ENCODE results near the gene FBLN1. TPM values are rescaled to one million over a fixed set of nuclear protein-coding genes. Genes with fewer than 3 reads are reported as not detected.

FBLN1 gene
- total RNA-seq, 1 donor, result 0.10 TPM

DNA sequence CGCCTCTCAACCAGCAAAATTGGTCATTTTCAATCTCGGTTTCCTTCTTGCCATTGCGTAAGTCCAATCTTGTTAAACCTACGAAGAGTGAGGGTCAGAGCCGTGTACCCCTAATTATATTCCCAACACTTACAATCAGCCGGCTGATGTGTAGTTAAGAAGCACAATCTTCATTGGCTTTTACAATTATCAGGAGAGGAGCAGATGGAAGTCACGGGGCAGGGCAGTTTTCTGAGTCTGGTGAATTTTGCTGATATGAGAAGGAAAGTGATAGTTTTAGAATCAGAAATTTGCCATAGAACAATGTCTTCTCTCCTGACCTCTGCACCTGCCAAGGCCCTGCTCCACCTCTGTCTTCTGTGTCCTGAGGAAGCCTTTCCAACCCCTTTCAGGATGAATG lies 134.0 kb downstream of the FBLN1 start:
- peaks cover 19% of the 10 kb centered on the region for H3K4me1 ChIP-seq (ENCODE audit: insufficient read depth, low read length)
- peaks cover 15% of the 10 kb centered on the region for H3K27me3 ChIP-seq (ENCODE audit: insufficient read depth, low read length)
- no peaks in the 10 kb centered on the region for H3K9me3 ChIP-seq (ENCODE audit: low read depth, low read length)
- H3K4me3 ChIP-seq (ENCODE audit: low read length), result no peak overlapping the region

GRCh38 chr22:45638197-45638596 lies 135.5 kb downstream of the FBLN1 start:
- Histone ChIP-seq H3K4me3 (ENCODE audit: low read length) (no peak overlapping the region), H3K9me3 (ENCODE audit: low read depth, low read length) (no peaks in the 10 kb centered on the region)

DNA sequence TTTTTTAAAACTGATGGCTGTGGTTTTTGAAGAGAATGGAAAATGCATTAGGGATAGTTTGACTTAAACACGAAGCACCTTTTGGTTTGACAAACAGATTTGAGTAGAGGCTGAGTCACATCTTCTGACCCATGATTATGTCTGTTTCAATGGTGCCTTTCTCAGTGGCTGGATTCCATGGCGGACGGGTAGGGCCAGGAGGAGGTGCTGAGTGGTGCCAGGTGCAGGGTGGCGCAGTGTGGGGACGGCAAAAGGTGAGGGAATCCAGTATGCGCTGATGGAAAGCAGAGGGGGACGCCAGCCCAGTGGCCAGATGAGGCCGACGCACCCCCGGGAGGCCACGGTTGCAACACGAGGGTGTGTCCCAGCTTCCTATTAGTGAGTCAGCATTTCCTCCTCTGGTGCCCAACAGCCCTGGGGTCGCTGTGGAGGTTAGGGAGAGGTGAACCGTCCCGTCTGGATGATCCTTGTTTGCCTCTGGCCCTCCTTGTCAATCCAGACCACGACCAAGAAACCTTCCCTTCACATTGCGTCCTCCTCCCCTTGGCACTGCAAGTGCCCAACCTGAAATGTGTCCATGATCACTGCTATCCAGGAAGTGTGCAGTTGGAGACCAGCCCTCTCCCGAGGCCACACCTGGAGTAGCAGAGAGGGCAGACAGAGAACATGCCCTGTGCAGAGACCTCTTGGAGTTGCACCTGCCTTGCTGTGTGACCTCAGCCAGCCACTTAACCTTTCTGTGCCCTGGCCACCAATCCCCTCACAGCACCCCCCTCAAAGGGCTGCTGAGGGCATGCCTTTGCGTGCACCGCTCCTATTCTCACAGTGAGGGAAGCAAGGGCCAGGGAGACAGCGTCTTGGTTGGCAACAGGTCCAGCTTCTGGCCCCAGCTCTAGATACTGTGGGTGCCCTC lies 136.4 kb downstream of the FBLN1 start:
- Histone ChIP-seq H3K27me3 (ENCODE audit: insufficient read depth, low read length) (peaks cover 6% of the 10 kb centered on the region), H3K4me1 (ENCODE audit: insufficient read depth, low read length) (peaks cover 19% of the 10 kb centered on the region), H3K9me3 (ENCODE audit: low read depth, low read length) (no peaks in the 10 kb centered on the region), H3K4me3 (ENCODE audit: low read length) (no peak overlapping the region)

More at GRCh38 chr22:45638197-45638596, 135.5 kb downstream of the FBLN1 start:
- peaks cover 7% of the 10 kb centered on the region for H3K27me3 ChIP-seq (ENCODE audit: insufficient read depth, low read length)
- H3K4me1 ChIP-seq (ENCODE audit: insufficient read depth, low read length), result peaks cover 19% of the 10 kb centered on the region

DNA sequence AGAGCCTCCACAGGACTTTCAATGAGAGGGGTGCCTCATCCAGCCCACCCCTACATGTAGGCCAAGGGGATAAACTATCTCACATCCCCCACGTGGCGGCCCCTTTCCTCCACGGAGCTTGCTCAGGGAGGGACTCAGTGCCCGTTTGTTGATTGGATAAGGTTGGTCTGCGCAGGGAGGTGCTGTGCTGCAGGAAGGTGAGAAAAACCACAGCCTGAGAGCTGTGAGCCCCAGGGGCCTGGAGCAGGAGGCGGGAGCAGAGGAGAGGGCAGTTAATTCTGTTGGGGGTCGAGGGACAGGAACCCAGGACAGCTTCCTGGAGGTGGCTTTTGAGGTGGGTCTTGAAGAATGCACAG lies 137.0 kb downstream of the FBLN1 start:
- H3K9me3 ChIP-seq (ENCODE audit: low read depth, low read length), result no peaks in the 10 kb centered on the region
- no peak overlapping the region for H3K4me3 ChIP-seq (ENCODE audit: low read length)
- H3K4me1 ChIP-seq (ENCODE audit: insufficient read depth, low read length), result peaks cover 19% of the 10 kb centered on the region
- H3K27me3 ChIP-seq (ENCODE audit: insufficient read depth, low read length), result peaks cover 12% of the 10 kb centered on the region

- Histone ChIP-seq H3K9me3 (ENCODE audit: low read depth, low read length) (no peaks in the 10 kb centered on the region), H3K4me3 (ENCODE audit: low read length) (no peak overlapping the region), H3K27me3 (ENCODE audit: insufficient read depth, low read length) (peaks cover 16% of the 10 kb centered on the region), H3K4me1 (ENCODE audit: insufficient read depth, low read length) (peaks cover 22% of the 10 kb centered on the region)
Observed at GRCh38 chr22:45640291-45640940, 137.7 kb downstream of the FBLN1 start.

- Histone ChIP-seq H3K4me3 (ENCODE audit: low read length) (no peak overlapping the region), H3K9me3 (ENCODE audit: low read depth, low read length) (no peaks in the 10 kb centered on the region), H3K27me3 (ENCODE audit: insufficient read depth, low read length) (peaks cover 19% of the 10 kb centered on the region), H3K4me1 (ENCODE audit: insufficient read depth, low read length) (peaks cover 25% of the 10 kb centered on the region)
Observed at GRCh38 chr22:45640941-45641621, 138.4 kb downstream of the FBLN1 start.

- Histone ChIP-seq H3K9me3 (ENCODE audit: low read depth, low read length) (no peaks in the 10 kb centered on the region), H3K4me1 (ENCODE audit: insufficient read depth, low read length) (peaks cover 25% of the 10 kb centered on the region), H3K4me3 (ENCODE audit: low read length) (no peak overlapping the region), H3K27me3 (ENCODE audit: insufficient read depth, low read length) (peaks cover 19% of the 10 kb centered on the region)
Observed at GRCh38 chr22:45642986-45643385, 140.3 kb downstream of the FBLN1 start.

- Histone ChIP-seq H3K27me3 (ENCODE audit: insufficient read depth, low read length) (peaks cover 19% of the 10 kb centered on the region), H3K4me1 (ENCODE audit: insufficient read depth, low read length) (peaks cover 10% of the 10 kb centered on the region), H3K4me3 (ENCODE audit: low read length) (no peak overlapping the region), H3K9me3 (ENCODE audit: low read depth, low read length) (no peaks in the 10 kb centered on the region)
Observed at GRCh38 chr22:45644714-45645113, 142.0 kb downstream of the FBLN1 start.

DNA sequence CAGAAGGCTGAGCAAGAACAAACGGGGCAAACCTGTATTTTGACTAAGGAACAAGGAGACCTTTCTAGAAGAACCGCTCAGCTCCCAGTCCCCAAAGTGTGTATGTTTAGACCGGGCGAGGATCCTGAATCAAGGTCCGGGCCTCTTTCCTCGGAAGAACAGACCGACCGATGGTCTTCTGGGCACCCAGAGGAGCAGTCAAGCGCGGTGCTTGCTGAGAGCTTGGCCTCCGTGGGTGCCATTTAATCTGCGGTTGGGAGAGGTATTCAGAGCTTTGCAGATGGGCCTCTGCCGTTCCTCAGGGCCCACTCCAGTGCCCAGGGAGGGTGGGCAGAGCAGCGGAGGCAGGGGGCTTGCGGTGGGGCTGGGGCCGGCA lies 142.5 kb downstream of the FBLN1 start:
- Histone ChIP-seq H3K27me3 (ENCODE audit: insufficient read depth, low read length) (peaks cover 19% of the 10 kb centered on the region), H3K9me3 (ENCODE audit: low read depth, low read length) (no peaks in the 10 kb centered on the region), H3K4me3 (ENCODE audit: low read length) (no peak overlapping the region), H3K4me1 (ENCODE audit: insufficient read depth, low read length) (peaks cover 6% of the 10 kb centered on the region)

DNA sequence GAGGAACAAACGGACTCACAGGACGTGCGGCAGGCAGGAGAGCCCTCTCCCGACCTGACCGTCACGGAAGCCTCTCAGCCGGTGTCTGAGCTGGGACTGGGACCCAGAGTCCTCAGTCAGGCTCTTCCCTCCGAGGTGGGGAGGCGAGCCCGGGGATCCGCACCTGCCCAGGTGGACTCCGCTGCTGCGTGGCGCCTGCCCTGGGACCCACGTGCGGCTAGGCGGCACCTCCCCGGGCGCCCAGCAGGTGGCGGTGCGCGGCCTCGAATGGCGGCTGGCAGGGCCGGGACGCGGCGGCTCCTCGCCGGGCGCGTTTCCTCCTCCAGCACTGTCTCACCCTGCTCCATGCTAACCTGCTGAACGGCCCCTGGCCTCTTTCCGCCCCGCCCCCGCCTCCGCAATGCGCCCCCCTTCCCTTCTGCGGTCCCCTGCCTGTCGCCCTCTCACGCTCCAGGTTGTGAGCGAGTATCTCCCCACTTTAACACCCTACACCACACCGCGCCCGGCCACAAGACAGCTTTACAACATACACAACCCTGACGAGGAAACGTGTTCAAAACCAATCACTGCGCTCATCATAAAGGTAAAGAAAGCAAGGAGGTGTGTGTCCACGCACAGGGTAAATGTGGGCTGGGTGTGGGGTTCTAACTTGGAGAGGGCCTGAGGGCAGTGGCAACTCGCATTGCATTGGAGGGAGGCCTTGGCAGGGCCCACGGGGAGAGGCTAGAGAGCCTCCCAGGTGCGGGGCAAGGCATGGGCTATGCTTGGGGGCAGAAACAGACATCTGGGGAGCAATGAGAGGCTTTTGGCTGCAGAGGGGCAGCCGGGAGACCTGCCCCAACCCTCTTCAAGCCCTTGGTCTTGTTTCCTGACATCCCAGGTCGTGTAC lies 143.1 kb downstream of the FBLN1 start:
- Histone ChIP-seq H3K27me3 (ENCODE audit: insufficient read depth, low read length) (peaks cover 19% of the 10 kb centered on the region), H3K4me3 (ENCODE audit: low read length) (no peak overlapping the region), H3K9me3 (ENCODE audit: low read depth, low read length) (no peaks in the 10 kb centered on the region), H3K4me1 (ENCODE audit: insufficient read depth, low read length) (peaks cover 6% of the 10 kb centered on the region)

- no peaks in the 10 kb centered on the region for H3K9me3 ChIP-seq (ENCODE audit: low read depth, low read length)
- H3K4me3 ChIP-seq (ENCODE audit: low read length), result no peak overlapping the region
- H3K27me3 ChIP-seq (ENCODE audit: insufficient read depth, low read length), result peaks cover 13% of the 10 kb centered on the region
Observed at GRCh38 chr22:45647532-45648225, 145.0 kb downstream of the FBLN1 start.

DNA sequence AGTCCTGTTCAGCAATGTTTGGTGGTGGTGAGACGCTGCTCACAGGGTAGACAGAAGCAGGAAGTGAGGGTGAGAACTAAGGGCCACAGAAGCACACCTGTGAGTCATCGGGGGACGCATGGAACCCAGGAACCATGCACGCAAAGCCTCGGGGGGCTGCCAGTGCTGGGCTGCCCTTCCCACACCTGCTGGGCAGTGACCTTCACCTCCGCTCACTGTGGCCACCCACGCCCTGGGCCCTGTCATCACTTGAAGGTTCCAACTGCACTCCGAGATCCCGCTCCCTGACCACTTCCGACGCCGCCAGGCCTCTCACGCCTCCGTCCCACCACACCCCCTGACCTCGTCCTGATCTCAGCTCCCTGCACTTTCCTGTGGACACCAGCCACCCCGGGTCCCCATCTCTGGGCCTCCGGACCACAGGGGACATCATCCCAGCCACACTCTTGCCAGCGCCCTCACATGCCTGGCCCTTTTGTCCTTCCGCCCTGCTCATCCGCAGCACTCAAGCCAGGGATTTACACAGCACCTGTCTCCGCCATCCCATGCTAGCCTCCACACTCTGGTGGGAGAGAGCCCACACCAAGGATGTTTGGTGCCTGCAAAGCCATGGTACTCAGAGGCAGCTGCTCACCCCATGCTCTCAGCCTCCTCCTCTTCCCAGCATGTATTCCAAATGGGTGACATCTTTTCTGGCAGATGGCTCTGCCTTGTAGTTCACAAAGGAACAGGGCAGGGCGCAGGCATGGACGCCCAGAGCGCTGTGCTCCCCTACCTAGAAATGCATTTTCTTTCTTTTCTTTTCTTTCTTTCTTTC lies 145.8 kb downstream of the FBLN1 start:
- peaks cover 6% of the 10 kb centered on the region for H3K4me1 ChIP-seq (ENCODE audit: insufficient read depth, low read length)
- H3K9me3 ChIP-seq (ENCODE audit: low read depth, low read length), result no peaks in the 10 kb centered on the region
- H3K27me3 ChIP-seq (ENCODE audit: insufficient read depth, low read length), result peaks cover 13% of the 10 kb centered on the region
- no peak overlapping the region for H3K4me3 ChIP-seq (ENCODE audit: low read length)

More at GRCh38 chr22:45647532-45648225, 145.0 kb downstream of the FBLN1 start:
- H3K4me1 ChIP-seq (ENCODE audit: insufficient read depth, low read length), result peaks cover 6% of the 10 kb centered on the region

DNA sequence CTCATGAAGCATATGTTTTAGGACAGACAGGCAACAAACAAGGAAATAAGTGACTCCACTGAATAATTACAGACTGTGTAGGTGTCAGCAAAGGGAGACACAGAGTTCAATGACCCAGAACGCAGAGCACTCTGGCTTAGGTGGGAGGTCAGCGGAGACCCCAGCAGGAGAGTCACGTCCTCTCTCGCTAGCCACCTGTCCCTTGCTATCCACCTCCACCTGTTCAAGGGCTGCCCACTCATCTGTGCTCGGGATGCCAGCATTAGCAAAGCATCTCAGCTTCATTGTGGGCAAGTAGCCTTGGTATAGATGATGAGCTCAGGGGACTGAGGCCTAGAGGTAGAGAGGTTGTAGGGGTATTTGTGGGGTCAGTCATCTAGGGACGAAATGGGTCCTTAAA lies 147.1 kb downstream of the FBLN1 start:
- Histone ChIP-seq H3K27me3 (ENCODE audit: insufficient read depth, low read length) (peaks cover 6% of the 10 kb centered on the region), H3K4me3 (ENCODE audit: low read length) (no peak overlapping the region), H3K4me1 (ENCODE audit: insufficient read depth, low read length) (peaks cover 6% of the 10 kb centered on the region), H3K9me3 (ENCODE audit: low read depth, low read length) (no peaks in the 10 kb centered on the region)

All from mononuclear cell (primary cell).